H4 (cell line): ENCODE results near the gene TNIP2. TPM values are rescaled to one million over a fixed set of nuclear protein-coding genes. Genes with fewer than 3 reads are reported as not detected.

ENCODE experiments used
- DNase-seq: peaks from one replicate; pipeline ENCODE4 v3.0.0-alpha.2; 2015; ENCODE audit warnings: low spot score
- total RNA-seq: library from RNA; depleted of rRNA; stranded (reverse); fragments of >200 nt; shearing (Covaris generic); gene quantifications from 2 replicates; pipeline ENCODE4 v1.2.3, GENCODE V29; 2014; rRNA removed

Gene TNIP2
- total RNA-seq, 1 experiment from 2014 or later, result 46.8 TPM

DNA sequence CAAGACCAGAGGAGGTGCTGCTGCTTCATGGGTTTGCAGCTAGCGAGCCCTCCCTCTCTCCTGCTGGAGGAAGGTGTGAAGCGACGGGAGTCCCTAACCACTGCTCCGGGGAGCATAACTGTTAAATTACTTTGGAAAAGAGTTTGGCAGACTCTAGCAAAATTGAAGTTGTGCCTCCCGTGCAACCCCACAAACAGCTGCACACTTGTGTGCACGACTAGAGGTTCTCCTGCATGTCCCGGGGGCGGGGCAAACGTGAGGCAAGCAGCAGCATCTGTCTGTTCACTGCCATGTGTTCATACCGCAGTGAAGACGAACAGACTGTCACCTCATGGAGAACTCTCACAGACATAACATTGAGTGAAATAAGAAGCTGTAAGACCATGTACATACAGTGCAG lies 34.5 kb downstream of the TNIP2 start:
- DNase-seq, result no peak

DNA sequence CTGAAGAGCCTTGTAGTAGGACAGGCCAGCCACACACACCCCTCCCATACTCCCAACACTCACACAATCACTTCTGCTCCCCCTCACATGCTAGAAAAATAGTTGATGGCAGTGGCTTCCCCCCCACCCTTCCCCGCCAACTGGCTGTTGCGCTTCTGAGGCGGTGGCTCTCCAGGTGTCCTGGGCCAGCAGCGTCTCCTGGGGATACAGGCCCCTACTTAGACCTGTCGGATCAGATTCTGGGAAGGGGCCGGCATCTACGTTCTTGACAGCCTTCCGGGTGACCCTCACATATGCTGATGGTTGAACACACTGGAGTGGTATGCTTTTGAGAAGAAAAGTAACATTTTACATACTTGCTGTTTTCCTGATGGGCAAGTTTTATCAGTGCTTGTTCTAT lies 39.9 kb downstream of the TNIP2 start:
- DNase-seq, result no peak

DNA sequence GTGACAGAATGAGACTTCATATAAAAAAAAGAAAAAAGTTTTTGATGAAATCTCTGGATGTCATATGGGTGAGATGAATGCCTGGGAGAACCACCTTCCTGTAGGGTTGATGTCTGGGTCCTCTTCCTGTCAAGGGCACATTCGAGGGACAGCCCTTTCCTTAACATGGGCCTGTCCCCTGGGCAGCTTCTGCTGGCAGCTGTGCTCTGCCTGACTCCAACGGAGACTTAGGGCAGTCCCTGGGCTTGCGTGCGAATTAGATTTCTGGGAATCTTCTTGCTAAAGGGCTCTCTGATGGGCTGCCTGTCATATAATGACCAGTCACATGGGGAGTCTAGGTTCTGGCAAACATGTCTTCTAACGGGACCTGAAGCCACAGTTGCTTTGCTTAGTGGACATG lies 40.7 kb downstream of the TNIP2 start:
- no peak for DNase-seq

DNA sequence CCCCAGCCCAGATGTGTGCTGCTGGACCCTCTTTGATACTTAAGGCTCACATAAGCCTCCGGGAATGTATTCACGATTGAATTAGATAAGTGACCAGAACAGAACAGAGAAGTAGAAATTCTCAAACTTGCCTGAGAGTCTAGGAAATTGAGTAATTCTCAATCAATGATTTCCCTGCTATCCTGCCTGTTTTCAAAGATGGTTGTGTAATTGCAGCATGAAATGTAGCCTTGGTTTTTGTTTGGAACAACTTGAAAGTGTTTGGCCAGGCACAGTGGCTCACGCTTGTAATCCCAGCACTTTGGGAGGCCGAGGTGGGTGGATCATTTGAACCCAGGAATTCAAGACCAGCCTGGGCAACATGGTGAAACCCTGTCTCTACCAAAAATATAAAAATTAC lies 41.2 kb downstream of the TNIP2 start:
- no peak for DNase-seq

DNA sequence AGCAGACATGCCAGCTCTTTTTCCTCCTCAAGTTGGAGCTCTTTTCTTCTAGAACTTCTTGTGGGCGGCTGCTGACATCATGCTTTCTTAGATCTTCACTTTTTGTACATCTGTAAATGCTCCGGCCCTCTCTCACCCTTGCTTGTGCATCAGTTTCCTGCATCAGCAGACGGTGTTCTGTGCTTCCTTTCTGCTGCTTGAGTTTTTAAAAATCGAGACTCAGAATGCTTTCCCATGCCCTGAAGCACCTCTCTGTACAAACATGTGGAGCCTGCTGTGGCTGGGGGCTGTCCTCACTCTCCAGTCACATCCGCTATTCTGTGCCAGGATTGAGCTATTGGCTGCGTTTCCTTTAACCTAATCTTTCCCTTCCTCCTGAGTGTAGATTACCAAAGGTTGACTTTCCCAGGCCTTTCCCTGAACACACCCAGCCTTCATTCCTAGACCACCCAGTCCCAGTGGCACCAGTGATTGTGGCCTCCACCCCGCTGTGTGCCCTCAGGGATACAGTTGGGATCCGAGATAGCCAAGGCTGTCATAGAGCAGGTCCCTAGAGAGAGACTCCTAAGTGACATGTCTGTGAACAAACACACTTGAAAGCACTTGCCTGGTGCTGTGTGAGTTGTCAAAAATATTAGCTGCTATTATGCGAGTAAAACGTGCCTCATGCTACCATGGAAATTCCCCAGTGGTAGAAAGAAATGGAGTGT lies 41.9 kb downstream of the TNIP2 start:
- DNase-seq, result no peak

DNA sequence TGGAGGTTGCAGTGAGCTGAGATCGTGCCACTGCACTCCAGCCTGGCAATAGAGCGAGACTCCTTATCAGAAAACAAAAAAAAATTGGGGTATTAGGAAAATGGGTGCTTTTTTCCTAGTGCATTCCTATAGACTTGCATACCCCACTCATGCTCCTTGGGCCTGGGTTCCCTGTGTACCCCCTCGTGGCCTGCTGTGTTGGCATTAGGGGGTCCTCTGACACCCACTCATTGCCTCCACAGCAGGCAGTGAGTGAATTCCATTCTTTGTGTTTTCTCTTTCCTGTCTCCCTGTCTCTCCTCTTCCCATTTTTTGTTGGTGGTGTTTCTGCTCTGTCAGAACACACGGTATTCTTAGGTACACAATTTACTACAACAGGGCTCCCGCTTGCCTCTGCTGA lies 42.8 kb downstream of the TNIP2 start:
- no peak for DNase-seq

DNA sequence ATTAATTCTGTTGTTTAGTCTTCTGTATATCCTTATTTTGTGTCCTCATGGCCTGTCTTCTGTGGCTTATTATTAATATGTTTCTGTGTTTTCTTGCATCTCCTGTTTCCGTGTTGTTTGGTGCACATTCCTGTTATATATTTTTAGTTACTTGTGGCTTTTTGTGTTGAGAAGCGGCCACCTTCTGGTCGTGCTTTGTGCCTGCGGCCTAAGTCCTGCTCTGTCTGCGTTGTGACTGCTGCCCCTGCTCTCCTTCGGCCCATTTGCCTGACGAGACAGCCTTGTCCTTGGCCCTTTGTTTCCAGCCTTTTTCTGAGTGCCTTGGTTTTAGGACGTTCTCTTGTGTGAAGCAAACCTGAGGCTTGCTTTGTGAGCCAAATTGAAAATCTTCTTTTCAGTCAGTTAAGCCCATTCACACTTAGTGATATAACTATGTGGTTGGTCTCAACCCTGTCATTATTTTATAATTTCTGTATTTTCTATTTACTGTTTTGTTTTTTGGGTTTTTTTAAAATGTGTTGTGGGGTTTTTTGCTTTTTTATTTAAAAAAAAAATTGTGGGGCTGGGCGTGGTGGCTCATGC lies 43.8 kb downstream of the TNIP2 start:
- DNase-seq, result no peak

DNA sequence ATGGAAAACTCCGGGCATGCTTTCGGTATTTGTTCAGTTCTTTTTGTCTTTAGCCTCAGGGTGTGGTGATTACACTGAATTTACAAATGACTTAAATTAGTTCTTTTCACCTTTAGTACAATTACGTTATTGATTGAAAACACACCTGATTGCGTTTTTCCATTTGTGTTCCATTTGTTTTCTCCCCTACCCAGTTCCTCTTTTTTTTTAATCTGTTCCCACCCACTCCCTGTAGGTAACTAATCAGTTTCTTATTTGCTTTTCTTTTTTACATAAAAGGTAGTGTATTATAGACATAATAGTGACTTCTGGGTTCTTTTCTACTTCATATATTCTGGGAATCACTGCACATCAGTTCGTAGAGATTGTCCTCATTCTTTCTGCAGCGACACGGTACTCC lies 53.4 kb downstream of the TNIP2 start:
- no peak for DNase-seq

DNA sequence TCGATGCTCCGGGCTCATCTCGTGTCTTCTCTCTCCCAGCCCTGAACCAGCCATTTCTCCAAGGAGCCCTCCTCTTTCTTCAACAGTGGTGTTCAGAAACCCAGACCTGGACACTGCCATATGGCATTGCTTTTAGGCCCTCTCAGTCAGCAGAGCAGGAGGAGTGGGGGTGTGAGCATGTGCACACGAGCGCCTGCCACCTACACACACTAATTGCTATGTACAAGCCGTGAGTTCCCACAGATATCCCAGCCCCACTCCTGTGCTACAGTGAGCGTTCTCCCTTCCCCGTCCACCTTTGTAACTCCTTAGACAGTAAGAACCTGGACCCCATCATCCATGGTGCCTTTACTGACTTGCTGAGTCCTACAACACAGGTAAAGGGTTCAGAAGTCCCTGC lies 53.8 kb downstream of the TNIP2 start:
- DNase-seq, result no peak

DNA sequence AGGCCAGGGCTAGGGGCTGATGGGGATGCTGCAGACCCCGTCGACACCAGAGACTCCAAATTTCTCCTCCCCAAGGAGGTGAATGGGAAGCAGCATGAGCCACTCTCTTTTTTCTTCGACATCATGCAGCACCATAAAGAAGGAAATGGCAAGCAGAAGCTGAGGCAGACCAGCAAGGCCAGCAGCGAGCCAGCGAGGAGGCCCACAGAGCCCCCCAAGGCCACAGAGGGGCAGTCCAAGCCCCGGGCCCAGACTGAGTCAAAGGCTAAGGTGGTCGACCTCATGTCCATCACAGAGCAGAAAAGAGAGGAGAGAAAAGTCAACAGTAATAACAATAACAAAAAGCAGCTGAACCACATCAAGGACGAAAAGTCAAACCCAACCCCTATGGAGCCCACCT lies 56.1 kb downstream of the TNIP2 start:
- DNase-seq, result no peak

DNA sequence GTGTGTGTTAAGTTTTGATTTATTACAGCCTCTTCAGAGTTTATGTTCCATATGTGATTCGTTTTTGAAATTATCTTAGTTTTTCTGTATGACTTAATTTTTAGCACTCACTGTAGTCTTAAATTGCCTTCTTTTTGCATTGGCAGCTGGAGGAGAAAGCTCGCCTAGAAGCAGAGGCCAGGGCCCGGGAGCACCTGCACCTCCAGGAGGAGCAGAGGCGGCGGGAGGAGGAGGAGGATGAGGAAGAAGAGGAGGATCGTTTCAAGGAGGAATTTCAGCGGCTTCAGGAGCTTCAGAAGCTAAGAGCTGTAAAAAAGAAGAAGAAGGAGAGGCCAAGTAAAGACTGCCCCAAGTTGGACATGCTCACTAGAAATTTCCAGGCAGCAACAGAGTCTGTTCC lies 56.6 kb downstream of the TNIP2 start:
- no peak for DNase-seq

DNA sequence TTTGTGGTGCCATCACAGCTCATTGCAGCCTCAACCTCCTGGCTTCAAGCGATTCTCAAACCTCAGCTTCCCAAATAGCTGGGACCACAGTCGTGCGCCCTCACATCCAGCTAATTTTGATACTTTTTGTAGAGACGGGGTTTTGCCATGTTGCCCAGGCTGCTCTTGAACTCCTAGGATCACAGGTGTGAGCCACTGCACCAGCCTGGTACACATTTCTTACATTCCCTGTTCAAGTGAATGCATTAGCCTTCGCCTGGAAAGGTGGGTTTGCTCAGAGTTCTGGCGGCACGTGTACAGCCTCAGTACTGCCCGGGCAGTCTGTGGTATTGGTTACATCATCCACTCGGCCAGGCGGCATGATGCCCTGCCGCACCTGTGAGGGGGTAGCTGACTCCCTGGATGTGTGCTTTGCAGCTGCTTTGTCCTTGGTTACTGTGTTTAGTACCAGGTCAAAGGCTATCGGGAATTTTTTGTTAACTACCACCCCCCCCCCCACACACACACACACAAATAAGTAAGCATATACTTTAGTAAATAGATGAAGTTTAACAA lies 57.1 kb downstream of the TNIP2 start:
- DNase-seq, result no peak

DNA sequence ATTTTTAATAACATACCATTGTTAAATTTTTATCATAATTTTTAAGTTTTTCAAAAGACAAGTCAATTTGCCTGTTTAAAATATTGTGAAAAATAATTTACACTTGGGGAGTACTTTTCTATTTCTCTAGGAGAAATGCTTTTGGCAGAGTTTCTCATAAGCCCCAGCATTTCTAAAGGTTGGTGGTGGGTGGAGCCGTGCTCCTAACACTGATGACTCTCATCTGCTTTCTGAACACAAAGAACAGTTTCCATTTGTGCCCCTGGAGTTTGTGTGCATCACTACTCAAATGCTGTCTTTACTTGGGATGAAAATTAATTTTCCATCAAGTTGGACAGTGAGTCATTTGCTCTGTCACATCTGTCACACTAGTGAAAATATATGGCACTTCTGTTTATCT lies 57.6 kb downstream of the TNIP2 start:
- no peak for DNase-seq

DNA sequence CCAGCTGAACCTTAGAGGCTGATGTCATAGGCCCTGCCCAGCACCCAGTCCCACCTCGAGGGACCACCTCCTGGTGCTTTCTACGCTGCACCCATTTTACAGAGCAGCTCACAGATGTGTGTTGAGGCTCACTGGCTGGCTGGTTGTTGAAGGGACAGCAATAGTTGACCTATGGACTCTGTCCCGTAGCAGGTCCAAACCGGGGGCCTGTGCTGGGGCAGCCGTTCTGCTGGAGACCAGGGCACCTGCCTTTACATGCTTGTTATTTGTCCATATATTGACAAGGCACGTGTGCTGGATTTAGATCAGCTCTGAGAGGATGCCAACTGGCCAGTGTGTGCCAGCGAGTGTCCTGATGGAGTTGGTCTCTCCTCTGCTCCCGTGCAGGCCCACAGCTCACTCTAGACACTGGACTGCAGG lies 58.1 kb downstream of the TNIP2 start:
- no peak for DNase-seq

DNA sequence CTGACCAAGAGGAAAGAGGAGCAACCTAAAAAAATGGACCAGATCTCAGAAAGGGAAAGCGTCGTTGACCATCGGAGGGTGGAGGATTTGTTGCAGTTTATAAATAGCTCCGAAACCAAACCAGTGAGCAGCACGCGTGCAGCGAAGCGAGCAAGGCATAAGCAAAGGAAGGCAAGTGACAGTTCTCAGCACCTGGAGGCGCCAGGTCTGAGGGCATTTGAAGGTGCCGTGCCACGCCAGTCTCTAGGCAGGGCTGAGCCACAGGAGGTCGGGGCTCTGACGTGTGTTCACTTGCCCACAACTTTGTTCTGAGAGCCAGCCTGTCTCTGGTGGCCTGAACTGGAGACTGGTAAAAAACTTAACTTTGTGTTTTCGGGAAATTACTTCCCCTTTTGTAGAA lies 59.7 kb downstream of the TNIP2 start:
- DNase-seq, result no peak

DNA sequence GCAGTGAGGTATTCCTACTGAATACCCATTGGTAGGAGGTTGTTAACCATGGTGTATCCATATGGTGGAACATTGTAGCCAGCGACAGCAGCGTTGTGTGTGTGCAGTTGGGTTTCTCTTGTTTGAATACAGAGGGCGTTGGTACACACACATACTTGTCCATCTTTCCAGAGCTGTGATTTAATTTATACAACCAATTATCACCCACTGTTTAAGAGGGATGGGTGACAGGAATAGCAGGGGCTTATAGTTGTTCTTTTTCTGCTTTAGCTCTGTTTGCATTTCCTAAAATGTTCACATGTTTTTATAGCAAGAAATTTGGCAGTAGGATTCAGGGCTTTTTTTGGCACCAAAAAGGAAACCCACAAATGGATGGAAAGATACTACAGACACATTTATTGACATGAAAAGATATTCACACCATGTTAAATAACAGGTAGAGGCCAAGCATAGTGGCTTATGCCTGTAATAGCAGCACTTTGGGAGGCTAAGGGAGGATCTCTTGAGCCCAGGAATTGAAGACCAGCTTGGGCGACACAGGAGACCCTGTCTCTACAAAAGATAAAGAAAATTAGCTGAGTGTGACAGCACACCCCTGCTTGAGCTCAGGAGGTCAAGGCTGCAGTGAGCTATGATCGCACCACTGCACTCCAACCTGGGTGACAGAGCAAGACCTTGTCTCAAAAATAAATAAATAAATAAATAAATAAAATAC lies 60.6 kb downstream of the TNIP2 start:
- no peak for DNase-seq

DNA sequence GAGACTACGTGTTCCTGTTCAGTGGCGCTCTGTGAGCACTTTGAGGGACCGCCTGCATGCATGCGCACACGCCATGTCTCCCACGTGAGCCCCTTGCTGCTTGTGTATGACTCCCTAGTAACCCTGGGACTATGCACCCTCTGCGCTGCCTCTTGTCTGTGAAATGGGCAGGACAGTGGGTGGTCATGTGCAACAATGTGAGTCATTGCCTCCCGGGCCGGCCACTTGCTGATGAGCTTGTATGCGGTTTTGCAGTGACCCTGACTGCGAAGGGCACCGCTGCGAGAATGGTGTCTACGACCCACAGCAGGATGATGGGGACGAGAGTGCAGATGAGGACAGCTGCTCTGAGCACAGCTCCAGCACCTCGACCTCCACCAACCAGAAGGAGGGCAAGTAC lies 61.4 kb downstream of the TNIP2 start:
- no peak for DNase-seq

DNA sequence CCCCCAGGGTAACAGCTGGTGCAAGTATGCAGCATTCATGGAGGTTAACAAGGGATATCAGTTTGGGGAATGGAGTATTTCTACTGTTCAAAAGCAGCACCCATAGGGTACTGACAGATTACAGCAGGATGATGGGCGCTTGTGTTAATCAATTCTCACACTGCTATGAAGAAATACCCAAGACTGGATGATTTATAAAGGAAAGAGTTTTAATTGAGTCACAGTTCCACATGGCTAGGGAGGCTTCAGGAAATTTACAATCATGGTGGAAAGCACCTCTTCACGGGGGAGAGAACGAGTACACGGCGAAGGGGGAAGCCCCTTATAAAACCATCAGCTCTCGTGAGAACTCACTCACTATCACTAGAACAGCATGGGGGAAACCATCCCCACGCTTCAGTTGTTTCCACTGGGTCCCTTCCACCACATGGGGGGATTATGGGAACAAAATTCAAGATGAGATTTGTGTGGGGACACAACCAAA lies 64.1 kb downstream of the TNIP2 start:
- DNase-seq, result no peak

Other genes starting within 250 kb of the TNIP2 start
- gene FAM193A, start 219.7 kb downstream of the TNIP2 start, total RNA-seq, result 8.9 and 9.6 TPM in 2 replicates
- gene SH3BP2, start 36.7 kb upstream of the TNIP2 start, total RNA-seq, result 10.9 and 17.7 TPM in 2 replicates
- gene ADD1, start 87.5 kb upstream of the TNIP2 start, total RNA-seq, result 117 and 125 TPM in 2 replicates
- gene NOP14, start 207.1 kb upstream of the TNIP2 start, total RNA-seq, result 15.8 and 18.8 TPM in 2 replicates
- 1.6 and 3.3 TPM in 2 replicates for gene GRK4, start 207.2 kb upstream of the TNIP2 start, total RNA-seq